Vagina (tissue), 2 donors: ENCODE data around the gene ADAM30.

Source experiments
- POLR2A ChIP-seq, 2 donors: fragments of 450-650 bp; IDR thresholded peaks; one replicate each; pipeline ENCODE4 v1.6.1; 2017; ENCODE audit warnings: antibody characterized with exemption in 2 of 2, mild to moderate bottlenecking in 2 of 2, moderate library complexity in 2 of 2
- TF ChIP-seq, protein P1 (sequence below), 3 experiments: fragments of 450-650 bp in 2 of 3; fragments of 200-600 bp in 1 of 3; sonication (generic) in 1 of 3; IDR thresholded peaks; one replicate each; pipeline ENCODE4 v1.5.1; 2017 to 2019; ENCODE audit warnings: antibody characterized with exemption in 3 of 3, mild to moderate bottlenecking in 2 of 3, moderate library complexity in 2 of 3

DNA sequence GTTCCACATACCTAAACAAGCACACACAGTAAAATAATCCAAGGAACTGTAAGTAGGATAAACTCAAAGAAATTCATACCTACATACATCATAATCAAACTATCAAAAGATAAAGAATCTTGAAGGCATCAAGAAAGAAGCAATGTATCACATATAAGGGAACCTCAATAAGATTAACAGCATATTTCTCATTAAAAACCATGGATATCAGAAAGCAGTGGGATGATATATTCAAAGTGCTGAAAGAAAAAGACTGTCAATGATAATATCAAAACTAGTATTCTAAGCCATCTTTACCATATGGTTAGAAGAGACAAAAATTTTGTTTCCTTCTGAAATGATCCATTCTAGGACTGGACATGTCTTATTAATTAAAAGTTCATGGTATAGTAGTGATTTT lies 37.1 kb upstream of the ADAM30 start:
- TF ChIP-seq, protein P1, sequence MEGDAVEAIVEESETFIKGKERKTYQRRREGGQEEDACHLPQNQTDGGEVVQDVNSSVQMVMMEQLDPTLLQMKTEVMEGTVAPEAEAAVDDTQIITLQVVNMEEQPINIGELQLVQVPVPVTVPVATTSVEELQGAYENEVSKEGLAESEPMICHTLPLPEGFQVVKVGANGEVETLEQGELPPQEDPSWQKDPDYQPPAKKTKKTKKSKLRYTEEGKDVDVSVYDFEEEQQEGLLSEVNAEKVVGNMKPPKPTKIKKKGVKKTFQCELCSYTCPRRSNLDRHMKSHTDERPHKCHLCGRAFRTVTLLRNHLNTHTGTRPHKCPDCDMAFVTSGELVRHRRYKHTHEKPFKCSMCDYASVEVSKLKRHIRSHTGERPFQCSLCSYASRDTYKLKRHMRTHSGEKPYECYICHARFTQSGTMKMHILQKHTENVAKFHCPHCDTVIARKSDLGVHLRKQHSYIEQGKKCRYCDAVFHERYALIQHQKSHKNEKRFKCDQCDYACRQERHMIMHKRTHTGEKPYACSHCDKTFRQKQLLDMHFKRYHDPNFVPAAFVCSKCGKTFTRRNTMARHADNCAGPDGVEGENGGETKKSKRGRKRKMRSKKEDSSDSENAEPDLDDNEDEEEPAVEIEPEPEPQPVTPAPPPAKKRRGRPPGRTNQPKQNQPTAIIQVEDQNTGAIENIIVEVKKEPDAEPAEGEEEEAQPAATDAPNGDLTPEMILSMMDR (IDR thresholded peaks at IDR 0.05), result no peak
- TF ChIP-seq POLR2A (IDR thresholded peaks at IDR 0.05), result no peak
